Endometrial microvascular endothelial cells (primary cell): Measurements from ENCODE around the gene CCDC150. TPM values are rescaled to one million over a fixed set of nuclear protein-coding genes. Genes with fewer than 3 reads are reported as not detected.

Source experiments
- in situ Hi-C: cut with HindIII; loops from 2 replicates; pipeline ENCODE4 v1.10.0; 2017; ENCODE audit warnings: low sequenced_read_pairs, low pct_unique_long_range_greater_than_20kb; ENCODE audit errors: inconsistent ontology term
- total RNA-seq: library from RNA; depleted of rRNA; stranded (reverse); fragments of >200 nt; gene quantifications from one replicate; pipeline ENCODE4 v1.2.3, GENCODE V29; 2015; ENCODE audit errors: inconsistent ontology term

CCDC150 gene
- total RNA-seq, 1 donor from 2014 or later, result 7.8 TPM

- in situ Hi-C loops, result no loop called here
Measured at GRCh38 chr2:196747400-196747799, 107.9 kb downstream of the CCDC150 start.

DNA sequence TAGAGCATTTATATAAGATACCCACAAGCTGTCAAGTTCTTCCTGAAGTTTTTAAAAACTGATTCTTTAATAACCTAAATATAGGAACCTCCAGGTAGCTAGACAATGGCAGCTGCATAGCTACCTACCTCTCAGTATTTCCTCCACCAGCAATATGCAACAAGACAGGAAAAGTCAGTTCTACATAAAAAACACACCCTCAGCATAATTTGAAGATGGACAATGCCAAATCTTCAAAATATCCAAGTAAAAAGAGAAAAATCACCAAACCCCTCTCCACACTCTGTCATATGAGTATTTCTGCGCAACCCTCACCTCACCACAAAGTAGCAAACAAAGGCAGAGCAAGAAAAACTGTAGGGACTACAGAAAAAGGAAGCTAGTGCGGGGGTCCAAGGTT lies 108.6 kb downstream of the CCDC150 start:
- in situ Hi-C loops, result no loop called here

DNA sequence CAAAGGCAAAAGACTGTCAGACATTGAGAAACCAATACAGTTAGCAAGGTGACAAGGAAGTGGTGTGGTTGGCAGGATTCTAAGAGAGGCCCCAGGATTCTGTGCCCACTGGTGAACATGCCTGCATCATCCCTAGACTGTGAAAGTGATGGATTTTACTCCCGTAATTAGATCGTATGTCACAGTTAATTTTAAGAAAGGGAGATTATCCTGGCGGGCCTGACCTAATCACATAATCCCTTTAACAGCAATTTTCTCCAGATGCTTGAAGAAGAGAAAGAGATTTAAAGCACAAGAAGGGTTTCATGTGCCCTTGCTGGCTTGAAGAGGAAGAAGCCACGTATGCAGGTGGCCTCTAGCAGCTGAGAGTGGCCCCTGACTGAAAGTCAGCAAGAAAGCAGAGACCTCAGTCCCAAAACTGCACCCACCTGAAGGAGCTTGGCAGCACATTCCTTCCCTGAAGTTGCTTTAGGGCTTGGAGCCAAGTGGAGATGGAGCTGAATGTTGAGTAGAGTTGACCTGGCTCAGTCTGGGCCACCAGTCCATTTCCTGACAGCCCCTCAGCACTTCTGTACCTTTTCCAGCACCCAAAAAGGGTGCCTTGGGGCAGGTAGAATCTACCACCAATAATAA lies 110.9 kb downstream of the CCDC150 start:
- in situ Hi-C loops, result no loop called here

GRCh38 chr2:196750977-196751631 lies 111.6 kb downstream of the CCDC150 start:
- in situ Hi-C loops, result no loop called here

- in situ Hi-C loops, result no loop called here
Measured at GRCh38 chr2:196758474-196759377, 119.2 kb downstream of the CCDC150 start.

DNA sequence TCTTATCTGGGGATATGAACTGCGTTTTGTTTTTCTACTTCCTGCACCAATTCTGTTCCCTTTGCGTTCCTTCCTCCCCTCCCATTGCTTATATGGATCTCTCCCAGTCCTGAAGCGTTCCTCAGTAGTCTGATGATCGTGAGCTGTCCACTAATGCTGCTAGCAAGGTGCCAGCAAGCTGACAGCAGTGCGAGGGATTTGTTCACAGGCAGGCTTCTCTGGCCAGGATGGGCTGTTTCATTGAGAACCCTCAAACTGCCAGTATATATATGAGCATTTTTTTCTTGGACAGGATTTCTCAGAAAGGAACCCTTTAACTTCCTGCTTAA lies 119.8 kb downstream of the CCDC150 start:
- in situ Hi-C loops, result no loop called here

- in situ Hi-C loops, result no loop called here
Measured at GRCh38 chr2:196767101-196767500, 127.6 kb downstream of the CCDC150 start.

Other genes with a start within 250 kb of the CCDC150 start
- 49.7 TPM for gene HECW2, start 46.2 kb upstream of the CCDC150 start, total RNA-seq
- 25.6 TPM for gene GTF3C3, start 160.0 kb downstream of the CCDC150 start, total RNA-seq
- 0.19 TPM for gene C2orf66, start 169.6 kb downstream of the CCDC150 start, total RNA-seq